ENCODE measurements around the gene SLC16A3. TPM values are rescaled to one million over a fixed set of nuclear protein-coding genes. Genes with fewer than 3 reads are reported as not detected.
A peak's percentile ranks its signal among the peaks of the same experiment; 100 is the strongest.

SLC16A3 gene
- total and polyA plus RNA-seq, 2 donors (not counting 3 experiments of a cell fraction or from before 2014, with no cell fraction given): 95.9 to 171 TPM

- intact Hi-C loops (cut with micrococcal nuclease): no loop called here
- H4K20me1 ChIP-seq (replicated peaks; ENCODE audit: control insufficient read depth, extremely low read depth, insufficient read depth, low read length): no peaks in the 10 kb centered on the region
- no peak overlapping the region for H3K27ac ChIP-seq (ENCODE audit: insufficient read depth, low read depth, low read length)
- FAIRE-seq (no peak), DNase-seq (ENCODE audit: low read depth, low spot score) (no peak)
- H3K9ac ChIP-seq (replicated peaks; ENCODE audit: extremely low read depth, insufficient read depth, low read length): no peak overlapping the region
- H3K79me2 ChIP-seq (ENCODE audit: control insufficient read depth, insufficient read depth, low read length): no peaks in the 10 kb centered on the region
- dilution Hi-C loops (cut with MboI; ENCODE audit: extremely low pct_ligation_motif_present, low sequenced_read_pairs): no loop called here
- H3K4me3 ChIP-seq (replicated peaks in 1 of 3; ENCODE audit: insufficient read depth in 1 of 3, low read depth in 1 of 3, low read length in 3 of 3): no peak overlapping the region
- no peak overlapping the region for H3K4me2 ChIP-seq (ENCODE audit: insufficient read depth, low read length)
- no peaks in the 10 kb centered on the region for H3K36me3 ChIP-seq (ENCODE audit: control insufficient read depth in 2 of 2, extremely low read depth in 1 of 2, insufficient read depth in 2 of 2, low read length in 2 of 2)
- no TSS peak for BruUV-seq (replicated peaks)
- ChIA-PET POLR2A (no interaction called here), CTCF (no interaction called here)
- H3K9me3 ChIP-seq (replicated peaks; ENCODE audit: control insufficient read depth, insufficient read depth, low read length): no peaks in the 10 kb centered on the region
- TF ChIP-seq FOS (IDR thresholded peaks at IDR 0.05; ENCODE audit: borderline replicate concordance, insufficient read depth, low read length) (no peak), MYC (IDR thresholded peaks at IDR 0.05; ENCODE audit: low read depth, low read length) (no peak), POLR2A (IDR thresholded peaks at IDR 0.05; ENCODE audit: low read depth, low read length) (no peak), CTCF (IDR thresholded peaks at IDR 0.05; ENCODE audit: extremely low read depth in 1 of 2, insufficient read depth in 1 of 2, low read depth in 1 of 2, low read length in 2 of 2) (no peak), JUN (IDR thresholded peaks at IDR 0.05; ENCODE audit: borderline replicate concordance, insufficient read depth, insufficient read length, low read depth) (no peak)
- H3K9me1 ChIP-seq (replicated peaks; ENCODE audit: control insufficient read depth, extremely low read depth, insufficient read depth, low read length): no peaks in the 10 kb centered on the region
- H3K27me3 ChIP-seq (ENCODE audit: control insufficient read depth in 2 of 2, insufficient read depth in 2 of 2, low read length in 2 of 2): no peaks in the 10 kb centered on the region
- H3K4me1 ChIP-seq (ENCODE audit: control insufficient read depth, extremely low read depth, insufficient read depth, low read length): peaks cover 8% of the 10 kb centered on the region
- no peak overlapping the region for H2AFZ ChIP-seq (ENCODE audit: low read depth, low read length)
Observed at GRCh38 chr17:82281076-82281475, 52.2 kb downstream of the SLC16A3 start.

GRCh38 chr17:82281502-82282238 is 52.8 kb downstream of the SLC16A3 start:
- no peak overlapping the region for H3K27ac ChIP-seq (ENCODE audit: insufficient read depth, low read depth, low read length)
- no peaks in the 10 kb centered on the region for H4K20me1 ChIP-seq (replicated peaks; ENCODE audit: control insufficient read depth, extremely low read depth, insufficient read depth, low read length)
- no peak overlapping the region for H3K9ac ChIP-seq (replicated peaks; ENCODE audit: extremely low read depth, insufficient read depth, low read length)
- intact Hi-C loops (cut with micrococcal nuclease) (no loop called here), dilution Hi-C loops (cut with MboI; ENCODE audit: extremely low pct_ligation_motif_present, low sequenced_read_pairs) (no loop called here)
- H3K9me3 ChIP-seq (replicated peaks; ENCODE audit: control insufficient read depth, insufficient read depth, low read length): no peaks in the 10 kb centered on the region
- DNase-seq (ENCODE audit: low read depth, low spot score) (peak; percentile 29), FAIRE-seq (peak; percentile 90)
- no peaks in the 10 kb centered on the region for H3K79me2 ChIP-seq (ENCODE audit: control insufficient read depth, insufficient read depth, low read length)
- no TSS peak for BruUV-seq (replicated peaks)
- no peaks in the 10 kb centered on the region for H3K36me3 ChIP-seq (ENCODE audit: control insufficient read depth in 2 of 2, extremely low read depth in 1 of 2, insufficient read depth in 2 of 2, low read length in 2 of 2)
- H3K4me2 ChIP-seq (ENCODE audit: insufficient read depth, low read length): no peak overlapping the region
- H3K4me3 ChIP-seq (replicated peaks in 1 of 3; ENCODE audit: insufficient read depth in 1 of 3, low read depth in 1 of 3, low read length in 3 of 3): no peak overlapping the region
- POLR2A ChIA-PET: no interaction called here
- no peaks in the 10 kb centered on the region for H3K9me1 ChIP-seq (replicated peaks; ENCODE audit: control insufficient read depth, extremely low read depth, insufficient read depth, low read length)
- H2AFZ ChIP-seq (ENCODE audit: low read depth, low read length): no peak overlapping the region
- peaks cover 8% of the 10 kb centered on the region for H3K4me1 ChIP-seq (ENCODE audit: control insufficient read depth, extremely low read depth, insufficient read depth, low read length)
- CTCF ChIA-PET: no interaction called here
- H3K27me3 ChIP-seq (ENCODE audit: control insufficient read depth in 2 of 2, insufficient read depth in 2 of 2, low read length in 2 of 2): no peaks in the 10 kb centered on the region
- no peak for TF ChIP-seq POLR2AphosphoS5 (IDR thresholded peaks at IDR 0.05; ENCODE audit: insufficient read depth, low read depth, low read length)
- no peak for TF ChIP-seq JUN (IDR thresholded peaks at IDR 0.05; ENCODE audit: borderline replicate concordance, insufficient read depth, insufficient read length, low read depth)
- no peak for TF ChIP-seq MAX (IDR thresholded peaks at IDR 0.05; ENCODE audit: insufficient read depth, insufficient read length)
- no peak for TF ChIP-seq CTCF (IDR thresholded peaks at IDR 0.05; ENCODE audit: extremely low read depth in 1 of 2, insufficient read depth in 1 of 2, low read depth in 1 of 2, low read length in 2 of 2)
- TF ChIP-seq MYC (IDR thresholded peaks at IDR 0.05; ENCODE audit: low read depth, low read length): no peak
- TF ChIP-seq POLR2A (IDR thresholded peaks at IDR 0.05; ENCODE audit: low read depth, low read length): no peak
- no peak for TF ChIP-seq EZH2 (IDR thresholded peaks at IDR 0.05; ENCODE audit: borderline replicate concordance, low read depth, low read length, severe bottlenecking)
- no peak for TF ChIP-seq GATA2 (IDR thresholded peaks at IDR 0.05; ENCODE audit: insufficient read depth, insufficient read length, low read depth, low read length)
- TF ChIP-seq FOS (IDR thresholded peaks at IDR 0.05; ENCODE audit: borderline replicate concordance, insufficient read depth, low read length): no peak
